Colonic mucosa (tissue), 4 donors: ENCODE data around the gene SHH. TPM values are rescaled to one million over a fixed set of nuclear protein-coding genes. Genes with fewer than 3 reads are reported as not detected.

Source experiments
- DNase-seq: peaks from one replicate; pipeline ENCODE4 v3.0.0-alpha.2; 2020
- H3K27ac ChIP-seq: fragments of 200-600 bp; one replicate; pipeline ENCODE4 v1.8.0; 2021
- H3K27me3 ChIP-seq: fragments of 200-600 bp; one replicate; pipeline ENCODE4 v1.8.0; 2021
- H3K36me3 ChIP-seq: fragments of 200-600 bp; one replicate; pipeline ENCODE4 v1.8.0; 2021
- H3K4me1 ChIP-seq: fragments of 200-600 bp; one replicate; pipeline ENCODE4 v1.8.0; 2021; ENCODE audit warnings: mild to moderate bottlenecking
- H3K4me3 ChIP-seq: fragments of 200-600 bp; one replicate; pipeline ENCODE4 v1.8.0; 2021
- H3K9ac ChIP-seq, 2 donors: one replicate each; pipeline ENCODE4 v1.7.0; 2013; ENCODE audit warnings: control low read depth in 2 of 2, low read depth in 2 of 2, low read length in 2 of 2
- H3K9me3 ChIP-seq: fragments of 200-600 bp; one replicate; pipeline ENCODE4 v1.8.0; 2021
- intact Hi-C: fragments of 100-400 bp; cut with DNase I; formaldehyde crosslinking; loops from one replicate; pipeline ENCODE4 v1.14.1; 2022
- total RNA-seq, 2 donors: library from RNA; stranded (reverse); fragmentation: NEBNext Ultra II Directional in 1 of 2; extraction: Animal tissue kit (Norgen Biotek cat#: 25700) in 1 of 2; gene quantifications; one replicate each; pipeline ENCODE4 v1.2.1, GENCODE V29; 2021
- TF ChIP-seq, protein P1 (sequence below): fragments of 200-600 bp; IDR thresholded peaks from one replicate; pipeline ENCODE4 v1.8.0; 2022; ENCODE audit warnings: antibody characterized with exemption, mild to moderate bottlenecking
- donor health status: healthy.
- donor health status: DM: no; HTN: no; CAD: no.
- donor health status: DM: no; HTN: no; CAD: no.

The SHH gene
- total RNA-seq, 2 donors from 2014 or later = 5.6 to 8.1 TPM

DNA sequence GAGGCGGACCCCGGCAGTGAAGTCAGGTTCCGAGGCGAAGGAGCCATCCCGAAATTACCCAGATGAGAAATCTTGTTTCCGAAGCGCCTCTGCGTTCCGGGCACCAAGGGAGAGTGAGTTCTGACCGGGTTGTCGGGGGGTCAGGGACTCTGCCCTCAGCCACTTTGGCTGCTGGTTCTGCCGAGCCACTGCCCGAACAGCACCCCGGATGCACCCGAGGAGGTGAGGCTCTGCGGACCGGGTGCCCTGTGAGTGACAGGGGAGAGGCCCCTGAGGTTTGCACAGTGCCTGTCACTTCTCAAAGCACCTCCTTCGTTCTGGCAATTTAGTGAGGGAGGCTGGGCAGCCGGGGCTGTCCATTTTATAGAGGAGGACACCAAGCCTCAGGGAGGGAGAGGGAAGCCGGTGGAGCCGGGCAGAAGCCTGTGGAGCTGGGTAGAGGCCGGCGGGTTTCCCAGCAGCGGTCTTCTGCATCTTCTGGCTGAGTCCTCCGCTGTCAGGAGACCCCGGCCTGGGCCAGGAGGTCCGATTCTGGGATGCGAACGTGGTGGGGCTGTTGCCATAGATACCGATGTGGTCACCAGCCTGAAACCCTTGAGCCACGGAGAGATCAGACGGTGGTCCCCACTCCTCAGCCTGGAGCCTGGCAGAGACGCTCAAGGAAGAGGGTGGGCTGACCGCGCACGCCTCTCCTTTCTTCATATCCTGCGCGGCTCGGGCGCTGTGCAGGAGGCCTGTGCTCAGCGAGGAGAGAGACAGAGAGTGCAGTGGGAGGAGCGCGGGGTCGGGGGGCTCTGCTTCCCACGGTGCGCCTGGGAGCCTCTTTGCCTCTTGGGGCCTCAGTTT is 18.9 kb upstream of the SHH start:
- Histone ChIP-seq H3K4me1 (no peaks in the 10 kb centered on the region), H3K9me3 (no peaks in the 10 kb centered on the region), H3K9ac (no peak overlapping the region), H3K36me3 (no peaks in the 10 kb centered on the region), H3K4me3 (no peak overlapping the region), H3K27me3 (no peaks in the 10 kb centered on the region), H3K27ac (no peak overlapping the region)
- TF ChIP-seq, protein P1, sequence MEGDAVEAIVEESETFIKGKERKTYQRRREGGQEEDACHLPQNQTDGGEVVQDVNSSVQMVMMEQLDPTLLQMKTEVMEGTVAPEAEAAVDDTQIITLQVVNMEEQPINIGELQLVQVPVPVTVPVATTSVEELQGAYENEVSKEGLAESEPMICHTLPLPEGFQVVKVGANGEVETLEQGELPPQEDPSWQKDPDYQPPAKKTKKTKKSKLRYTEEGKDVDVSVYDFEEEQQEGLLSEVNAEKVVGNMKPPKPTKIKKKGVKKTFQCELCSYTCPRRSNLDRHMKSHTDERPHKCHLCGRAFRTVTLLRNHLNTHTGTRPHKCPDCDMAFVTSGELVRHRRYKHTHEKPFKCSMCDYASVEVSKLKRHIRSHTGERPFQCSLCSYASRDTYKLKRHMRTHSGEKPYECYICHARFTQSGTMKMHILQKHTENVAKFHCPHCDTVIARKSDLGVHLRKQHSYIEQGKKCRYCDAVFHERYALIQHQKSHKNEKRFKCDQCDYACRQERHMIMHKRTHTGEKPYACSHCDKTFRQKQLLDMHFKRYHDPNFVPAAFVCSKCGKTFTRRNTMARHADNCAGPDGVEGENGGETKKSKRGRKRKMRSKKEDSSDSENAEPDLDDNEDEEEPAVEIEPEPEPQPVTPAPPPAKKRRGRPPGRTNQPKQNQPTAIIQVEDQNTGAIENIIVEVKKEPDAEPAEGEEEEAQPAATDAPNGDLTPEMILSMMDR = no peak
- intact Hi-C loops = no loop called here
- no peak for DNase-seq

- no peak overlapping the region for H3K27ac ChIP-seq
- no peaks in the 10 kb centered on the region for H3K9me3 ChIP-seq
- H3K36me3 ChIP-seq = no peaks in the 10 kb centered on the region
- no peaks in the 10 kb centered on the region for H3K4me1 ChIP-seq
- TF ChIP-seq, protein P1 = no peak
- DNase-seq = no peak
- no peak overlapping the region for H3K9ac ChIP-seq
- no peaks in the 10 kb centered on the region for H3K27me3 ChIP-seq
- intact Hi-C loops = no loop called here
- H3K4me3 ChIP-seq = no peak overlapping the region
These were observed 17.7 kb upstream of the SHH start for GRCh38 chr7:155829796-155830470.

GRCh38 chr7:155825336-155825735 is 13.1 kb upstream of the SHH start:
- intact Hi-C loops = no loop called here
- no peak for DNase-seq
- H3K9me3 ChIP-seq = no peaks in the 10 kb centered on the region
- H3K9ac ChIP-seq = no peak overlapping the region
- TF ChIP-seq, protein P1 = no peak
- H3K4me1 ChIP-seq = no peaks in the 10 kb centered on the region
- H3K27ac ChIP-seq = no peak overlapping the region
- H3K4me3 ChIP-seq = no peak overlapping the region
- H3K36me3 ChIP-seq = no peaks in the 10 kb centered on the region
- H3K27me3 ChIP-seq = no peaks in the 10 kb centered on the region

DNA sequence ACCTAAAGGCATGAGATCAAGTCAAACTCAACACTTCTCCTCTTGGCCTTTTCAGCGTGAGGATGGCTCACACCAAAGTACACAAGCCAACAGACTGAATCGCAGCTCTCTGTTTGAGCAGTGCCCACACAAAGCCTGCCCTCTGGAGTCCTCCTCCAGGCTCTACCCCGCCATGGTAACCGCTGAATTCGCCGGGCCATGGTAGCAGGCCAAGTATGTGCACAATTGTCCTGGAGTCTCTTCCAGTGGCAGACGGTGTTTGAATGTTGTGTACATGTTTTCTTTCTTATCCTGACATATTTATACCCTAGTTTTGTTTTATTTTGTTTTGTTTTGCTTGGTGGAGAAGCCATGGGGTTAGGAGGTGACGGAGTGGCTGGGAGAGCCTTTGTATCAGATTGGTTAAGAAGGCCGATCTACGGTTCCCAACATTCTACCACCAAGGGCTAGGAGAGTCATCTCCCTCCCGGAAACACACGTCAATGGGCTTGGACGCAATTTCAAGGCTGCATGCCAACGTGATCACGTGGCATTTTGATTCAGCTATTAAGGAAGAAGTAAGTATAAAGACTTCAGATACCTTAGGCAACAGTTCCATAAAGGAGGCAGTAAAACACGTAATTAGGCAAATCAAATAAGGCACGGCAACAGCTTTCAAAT is 12.1 kb upstream of the SHH start:
- Histone ChIP-seq H3K4me3 (no peak overlapping the region), H3K27me3 (no peaks in the 10 kb centered on the region), H3K9me3 (no peaks in the 10 kb centered on the region), H3K9ac (no peak overlapping the region), H3K36me3 (no peaks in the 10 kb centered on the region), H3K27ac (peak overlapping the region; percentile 7), H3K4me1 (no peaks in the 10 kb centered on the region)
- TF ChIP-seq, protein P1 = no peak
- intact Hi-C loops = no loop called here
- DNase-seq = peak; percentile 88

- Histone ChIP-seq H3K27me3 (no peaks in the 10 kb centered on the region), H3K9me3 (no peaks in the 10 kb centered on the region), H3K36me3 (no peaks in the 10 kb centered on the region), H3K9ac (no peak overlapping the region), H3K27ac (no peak overlapping the region), H3K4me1 (no peaks in the 10 kb centered on the region), H3K4me3 (no peak overlapping the region)
- TF ChIP-seq, protein P1 = no peak
- intact Hi-C loops = no loop called here
- no peak for DNase-seq
These were observed 9.6 kb upstream of the SHH start for GRCh38 chr7:155821851-155822250.
